Heart right ventricle (tissue), 16 donors: ENCODE results near the gene CCDC120. TPM values are rescaled to one million over a fixed set of nuclear protein-coding genes. Genes with fewer than 3 reads are reported as not detected.

ENCODE experiments used
- ATAC-seq, 8 donors: fragments of 200-7000 bp; cut with Tn5 transposase; one replicate each; pipeline ENCODE4 v1.9.1; 2020; ENCODE audit warnings: mild to moderate bottlenecking in 8 of 8, moderate library complexity in 8 of 8, moderate number of reproducible peaks in 1 of 8
- DNase-seq, 2 donors: peaks; one replicate each; pipeline ENCODE4 v3.0.0-alpha.2; 2020
- H3K27ac ChIP-seq, 10 donors: fragments of 200-600 bp; sonication (generic) in 2 of 10; one replicate each; pipeline versions ENCODE4 v1.5.0 to v1.8.0; 2020 to 2022; ENCODE audit warnings: mild to moderate bottlenecking in 3 of 10
- H3K27me3 ChIP-seq, 7 donors: fragments of 200-600 bp; one replicate each; pipeline ENCODE4 v1.8.0; 2021 to 2022; ENCODE audit warnings: mild to moderate bottlenecking in 2 of 7
- H3K36me3 ChIP-seq, 9 donors: fragments of 200-600 bp; sonication (generic) in 1 of 9; one replicate each; pipeline versions ENCODE4 v1.5.0 to v1.8.0; 2020 to 2022; ENCODE audit warnings: mild to moderate bottlenecking in 2 of 9
- H3K4me1 ChIP-seq, 9 donors: fragments of 200-600 bp; sonication (generic) in 1 of 9; one replicate each; pipeline versions ENCODE4 v1.5.0 to v1.8.0; 2020 to 2022; ENCODE audit warnings: mild to moderate bottlenecking in 4 of 9
- H3K4me3 ChIP-seq, 10 donors: fragments of 200-600 bp; sonication (generic) in 2 of 10; one replicate each; pipeline versions ENCODE4 v1.5.0 to v1.8.0; 2020 to 2022; ENCODE audit warnings: mild to moderate bottlenecking in 7 of 10, moderate library complexity in 2 of 10
- H3K9me3 ChIP-seq, 11 donors: fragments of 200-600 bp in 10 of 11; sonication (generic) in 2 of 11; one replicate each; pipeline versions ENCODE4 v1.5.0 to v1.8.0; 2013 to 2022; ENCODE audit warnings: mild to moderate bottlenecking in 2 of 11, control low read depth in 1 of 11, moderate library complexity in 1 of 11
- CTCF ChIP-seq, 9 donors: fragments of 200-600 bp; sonication (generic) in 2 of 9; IDR thresholded peaks; one replicate each; pipeline versions ENCODE4 v1.5.0 to v1.8.0; 2021 to 2022; ENCODE audit warnings: antibody characterized with exemption in 9 of 9, mild to moderate bottlenecking in 5 of 9, moderate library complexity in 1 of 9
- WGBS, 2 donors: extraction: QIAGEN DNeasy Blood & Tissue Kit; methylation state at CpG; one replicate each; pipeline ENCODE4 v1.1.7; 2013; ENCODE audit warnings: inconsistent platforms in 1 of 2; 5-methylcytosine and 5-hydroxymethylcytosine counted together
- intact Hi-C, 10 donors: fragments of 100-400 bp; cut with DNase I; formaldehyde crosslinking; loops; one replicate each; pipeline versions ENCODE4 v1.11.1 to v1.14.2; 2022
- polyA plus RNA-seq, 2 donors: library from polyadenylated mRNA; stranded (reverse); fragments of 200-250 nt; gene quantifications; one replicate each; pipeline ENCODE4 v1.2.3, GENCODE V29; 2013
- total RNA-seq, 10 donors: library from RNA; stranded (reverse); fragmentation: NEBNext Ultra II Directional in 3 of 10; extraction: Animal tissue kit (Norgen Biotek cat#: 25700) in 3 of 10; gene quantifications; one replicate each; pipeline versions ENCODE4 v1.2.1 to v1.2.4, GENCODE V29; 2021 to 2023
- donor health status: Arrhythmogenic right ventricular cardiomyopathy.
- donor health status: ischemic (EF 13 %, LVEDD 7.1; RV severe dilation, severe dysfunction).
- donor health status: healthy with polysubstance abuse.
- donor health status: DM: no; HTN: yes; CAD: no.
- donor health status: DM: no; HTN: no; CAD: no.
- donor health status: ischemic (EF 25% LVEDD 6.9; RV normal size, moderate dysfunction).
- donor health status: ischemic (EF 25% LVEDD 5.7; RV mildly dilated, moderate dysfunction).
- donor health status: healthy.
- donor health status: DM: yes; HTN: yes; CAD: no.
- donor health status: Ischemic cardiomyopathy.
- donor health status: ischemic (EF 35%, LVEDD 5.7; RV mildly dilated, moderate dysfunction).
- donor health status: nonischemic (EF 11% LVEDD 7.7; RV severe dilation, severe dysfunction).
- donor health status: DM: yes; HTN: yes; CAD: no.
- donor health status: PGD.
- donor health status: ischemic (EF 29% LVEDD 5.4; RV normal size, mild dysfunction).
- donor health status: nonischemic (EF 23%, LVEDD 6.1; RV moderate dilation, normal function).

CCDC120 gene
- total and polyA plus RNA-seq, 12 donors, result 0.70 to 2.0 (median 1.2) TPM

- TF ChIP-seq CTCF (IDR thresholded peaks at IDR 0.05), result no peak
- 77 to 85% methylated on average over 5 to 6 of the region's 6 CpGs for WGBS, 2 donors
- Histone ChIP-seq H3K4me3 (no peak overlapping the region), H3K36me3 (peaks cover 0 to 74% (median 8%) of the 10 kb centered on the region in 9 donors), H3K4me1 (peaks cover 0 to 6% (median 0%) of the 10 kb centered on the region in 9 donors), H3K27me3 (no peaks in the 10 kb centered on the region), H3K27ac (no peak overlapping the region), H3K9me3 (no peaks in the 10 kb centered on the region)
- intact Hi-C loops, result no loop called here
- ATAC-seq (peak in 5 of 8 donors; percentile 16 to 56 (median 41)), DNase-seq (no peak)
Observed at GRCh38 chrX:49030283-49030682, 28.5 kb upstream of the CCDC120 start.

GRCh38 chrX:49037883-49038475 is 20.8 kb upstream of the CCDC120 start:
- no peak overlapping the region for H3K27ac ChIP-seq
- H3K36me3 ChIP-seq, result peaks cover 0 to 64% (median 8%) of the 10 kb centered on the region in 9 donors
- ATAC-seq, result no peak
- H3K4me3 ChIP-seq, result no peak overlapping the region
- H3K4me1 ChIP-seq, result peaks cover 0 to 41% (median 15%) of the 10 kb centered on the region in 9 donors
- H3K9me3 ChIP-seq, result peaks cover 0 to 3% (median 0%) of the 10 kb centered on the region in 11 donors
- no peak for TF ChIP-seq CTCF (IDR thresholded peaks at IDR 0.05)
- intact Hi-C loops, result loop anchor here in 1 of 10 donors (5.0 kb wide), 1 partner anchor 36 kb away; the partner anchor contains the start of gene GRIPAP1
- WGBS, 2 donors, result 92 to 94% methylated on average over 14 to 15 of the region's 15 CpGs
- DNase-seq, result no peak
- H3K27me3 ChIP-seq, result no peaks in the 10 kb centered on the region

GRCh38 chrX:49039598-49040375 is 19.0 kb upstream of the CCDC120 start:
- peak in 5 of 8 donors; percentile 4 to 38 (median 8) for ATAC-seq
- WGBS, 2 donors, result 10 to 13% methylated on average over 8 of the region's 9 CpGs
- intact Hi-C loops, result loop anchor here in 7 of 10 donors (5.0 to 10.0 kb wide), 5 partner anchors 37 to 85 kb away; partner anchors contain the start of genes GRIPAP1 (in 3 of the 7), KCND1 (in 2 of the 7), OTUD5 (in 1 of the 7) and WDR45 (in 1 of the 7)

More at GRCh38 chrX:49039598-49040375, 19.0 kb upstream of the CCDC120 start:
- DNase-seq, result peak; percentile 46 to 63
- peak overlapping the region in 9 of 10 donors; percentile 42 to 99 (median 68) for H3K27ac ChIP-seq
- peak in 1 of 9 donors; percentile 13 for TF ChIP-seq CTCF (IDR thresholded peaks at IDR 0.05)
- peak overlapping the region in 7 of 10 donors; percentile 3 to 92 (median 78) for H3K4me3 ChIP-seq
- H3K4me1 ChIP-seq, result peaks cover 0 to 35% (median 15%) of the 10 kb centered on the region in 9 donors
- no peaks in the 10 kb centered on the region for H3K27me3 ChIP-seq
- H3K36me3 ChIP-seq, result peaks cover 0 to 46% (median 0%) of the 10 kb centered on the region in 9 donors
- peaks cover 0 to 14% (median 0%) of the 10 kb centered on the region in 11 donors for H3K9me3 ChIP-seq
